GM18520 (cell line): ENCODE results near the gene ENTPD8.
A peak's percentile ranks its signal among the peaks of the same experiment; 100 is the strongest.
"Not testable (repeated sequence)": the region's sequence is repeated elsewhere in the genome, so short reads cannot be mapped to it uniquely, and the experiment has no call there.

ENCODE experiments used
- ATAC-seq: cut with Tn5 transposase; IDR thresholded peaks from one replicate; pipeline ENCODE4 v1.9.1; 2021; ENCODE audit not compliant: unreplicated experiment

The ENTPD8 gene

DNA sequence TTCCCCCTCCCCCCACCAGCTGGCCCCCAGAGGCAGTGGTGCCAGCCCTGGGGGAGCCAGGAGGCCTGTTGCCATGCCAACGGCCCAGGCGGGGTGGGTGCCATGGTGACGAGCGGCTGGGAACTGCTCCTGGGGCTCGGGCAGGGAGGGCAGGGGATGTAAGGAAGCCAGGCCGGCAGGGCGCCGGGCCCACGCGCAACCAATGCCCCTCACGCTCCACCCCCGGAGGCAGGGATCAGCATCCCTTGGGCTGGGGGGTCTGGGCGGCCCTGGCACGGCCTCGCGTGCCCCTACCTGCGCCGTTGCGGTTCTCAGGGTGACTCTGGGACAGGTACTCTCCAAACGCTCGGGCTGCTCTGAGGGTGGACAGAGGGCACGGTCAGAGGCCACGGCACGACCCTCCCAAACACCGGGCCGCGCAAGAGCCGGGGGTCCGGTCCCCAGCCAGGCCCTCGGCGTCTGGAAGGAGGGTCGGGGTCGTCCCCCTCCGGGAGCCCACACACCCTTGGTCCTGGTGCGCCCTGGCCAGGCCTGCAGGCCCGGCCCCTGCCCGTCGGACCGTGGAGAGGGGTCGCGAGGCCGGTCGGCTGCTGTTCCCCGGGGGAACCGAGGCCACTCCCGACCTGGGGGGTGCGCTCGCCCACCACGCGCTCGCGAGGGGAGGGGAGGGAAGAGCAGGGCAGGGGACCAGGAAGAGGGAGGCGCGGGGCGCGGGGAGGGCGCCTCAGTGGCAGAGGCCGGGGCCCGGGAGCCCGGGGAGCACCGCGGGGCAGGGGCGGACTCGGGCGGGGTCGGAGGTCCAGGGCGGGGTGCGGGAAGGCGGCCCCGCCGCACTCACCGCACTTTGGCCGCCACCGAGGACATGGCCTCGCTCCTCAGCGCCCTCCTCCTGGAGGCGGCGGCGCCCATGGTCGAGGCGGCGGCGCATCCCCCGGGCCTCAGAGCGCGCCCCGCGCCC lies 17.3 kb upstream of the ENTPD8 start:
- ATAC-seq, result peak; percentile 10

DNA sequence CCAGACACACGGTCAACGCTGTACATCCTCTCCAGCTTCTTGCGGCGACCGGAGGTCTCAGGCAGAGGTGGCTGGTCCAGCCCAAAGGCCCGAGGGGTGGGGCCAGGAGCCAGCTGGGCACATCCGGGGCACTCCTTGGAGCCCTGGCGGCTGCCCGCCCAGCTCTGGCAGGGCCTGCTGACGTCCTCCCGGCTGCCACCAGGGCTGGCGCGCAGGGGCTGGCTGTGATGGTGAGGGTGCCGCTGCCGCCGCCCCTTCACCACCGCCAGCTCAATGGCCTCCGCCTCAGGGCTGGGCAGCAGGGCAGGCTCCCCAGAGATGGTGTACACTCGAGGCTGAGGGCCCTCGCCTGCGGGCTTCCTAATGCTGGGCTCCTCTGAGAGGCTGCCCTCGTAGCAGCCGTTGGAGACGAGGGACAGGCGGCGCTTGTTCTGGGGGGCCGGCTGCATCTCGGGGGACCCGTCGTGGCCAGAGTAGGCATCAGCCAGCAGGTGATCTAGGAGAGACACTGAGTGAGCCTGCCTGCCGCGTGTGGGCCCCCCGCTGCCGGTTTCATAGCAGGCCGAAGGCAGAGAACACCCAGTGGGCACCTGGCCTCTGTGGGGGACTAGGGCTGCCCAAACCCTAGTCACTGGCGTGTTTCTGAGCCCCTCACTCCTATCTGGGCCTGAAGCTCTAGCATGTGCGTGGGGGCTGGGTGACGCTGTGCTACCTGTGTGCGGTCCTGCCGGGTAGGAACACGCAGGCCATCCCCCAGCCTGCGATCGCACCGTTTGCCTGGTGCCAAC lies 16.4 kb upstream of the ENTPD8 start:
- ATAC-seq, result no peak

DNA sequence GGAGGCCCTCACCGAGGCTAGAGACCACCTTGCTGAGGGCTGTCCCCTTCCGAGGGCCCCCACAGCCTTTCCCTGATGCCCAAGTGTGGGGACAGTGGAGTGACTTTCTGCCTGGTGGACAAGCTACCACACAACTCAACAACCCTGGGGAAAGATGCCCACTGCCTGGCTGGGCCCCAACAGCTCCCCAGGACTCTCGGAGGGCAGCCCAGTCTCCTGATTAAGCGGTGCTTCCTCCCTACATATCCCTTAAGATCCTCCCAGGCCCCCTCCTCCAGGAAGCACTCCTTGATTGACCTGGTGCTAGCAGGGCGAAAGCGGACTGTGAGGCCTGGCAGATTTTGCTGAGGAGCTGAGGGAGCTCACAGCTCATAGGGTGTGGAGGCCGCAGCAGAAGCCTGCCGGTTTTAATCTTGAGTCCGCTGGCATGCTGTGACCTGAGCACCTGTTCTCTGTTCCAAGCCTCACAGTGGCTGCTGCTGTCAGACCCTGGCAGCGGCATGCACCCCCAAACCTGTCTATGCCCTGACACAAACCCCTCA lies 15.8 kb upstream of the ENTPD8 start:
- ATAC-seq, result no peak

DNA sequence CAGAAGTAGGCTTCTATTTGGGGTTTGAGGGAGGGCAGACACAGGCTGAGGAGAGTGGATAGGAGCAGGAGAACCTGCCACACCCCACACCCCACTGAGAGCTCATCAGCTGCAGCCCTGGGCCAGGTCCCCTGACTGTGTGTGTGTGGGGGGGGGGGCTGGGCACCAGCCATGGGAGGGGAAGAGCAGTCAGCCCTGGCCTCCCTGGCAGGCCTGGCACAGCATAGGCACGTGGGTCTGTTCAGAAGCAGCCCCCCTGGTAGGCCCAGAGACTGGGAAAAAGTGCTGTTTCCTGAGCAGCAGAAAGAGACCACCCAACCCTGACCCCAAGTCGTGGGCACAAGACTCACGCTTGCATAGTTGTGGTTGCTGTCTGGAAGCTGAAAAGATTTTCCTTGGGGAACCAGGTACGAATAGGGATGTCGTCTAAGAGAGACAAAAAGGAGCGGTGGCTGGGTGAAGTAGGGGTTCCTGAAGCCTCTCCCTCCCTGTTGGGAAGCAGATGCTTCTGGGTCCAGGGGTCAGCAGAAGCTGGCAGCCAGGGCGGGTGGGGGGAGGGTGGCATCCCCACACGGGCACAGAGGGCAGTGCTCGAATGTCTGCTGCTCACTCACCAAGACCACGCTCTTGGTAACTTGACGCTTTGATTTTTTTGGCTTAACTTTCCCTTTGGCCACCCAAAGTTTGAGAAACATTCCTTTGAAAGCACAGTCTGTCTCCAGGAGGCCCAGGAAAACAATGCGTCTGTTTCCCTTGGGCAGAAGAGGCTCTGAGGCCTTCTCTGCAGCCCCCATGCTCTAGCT lies 15.1 kb upstream of the ENTPD8 start:
- no peak for ATAC-seq

DNA sequence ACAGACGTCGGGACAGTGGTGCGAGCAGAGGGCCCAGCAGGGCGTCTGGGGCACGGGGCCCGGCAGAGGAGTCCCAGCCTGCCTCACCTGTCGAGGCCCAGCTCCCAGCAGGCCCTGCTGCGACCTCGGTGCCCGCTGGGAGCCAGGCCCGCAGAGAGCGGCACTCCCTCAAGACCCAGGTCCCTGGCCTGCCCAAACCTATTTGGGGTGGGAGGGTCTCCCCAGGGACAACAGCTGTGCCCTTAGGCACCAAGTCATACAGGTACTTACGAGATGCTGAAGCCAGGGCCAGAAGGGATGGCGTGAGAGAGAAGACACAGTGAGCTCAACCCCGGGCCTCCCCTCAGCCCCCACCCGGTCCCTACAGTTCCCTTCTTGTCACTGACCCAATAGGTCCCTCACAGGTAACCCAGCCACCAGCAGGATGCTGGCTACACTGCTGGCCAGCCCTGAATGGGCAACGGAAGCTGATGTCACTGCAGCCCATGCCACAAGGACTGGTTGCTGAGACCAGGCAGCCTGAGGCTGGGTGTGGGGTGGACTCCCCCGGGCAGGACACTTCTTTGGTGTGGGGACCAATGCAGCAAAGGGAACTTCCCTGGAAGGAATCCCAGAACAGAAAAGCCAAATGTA lies 14.3 kb upstream of the ENTPD8 start:
- ATAC-seq, result no peak

DNA sequence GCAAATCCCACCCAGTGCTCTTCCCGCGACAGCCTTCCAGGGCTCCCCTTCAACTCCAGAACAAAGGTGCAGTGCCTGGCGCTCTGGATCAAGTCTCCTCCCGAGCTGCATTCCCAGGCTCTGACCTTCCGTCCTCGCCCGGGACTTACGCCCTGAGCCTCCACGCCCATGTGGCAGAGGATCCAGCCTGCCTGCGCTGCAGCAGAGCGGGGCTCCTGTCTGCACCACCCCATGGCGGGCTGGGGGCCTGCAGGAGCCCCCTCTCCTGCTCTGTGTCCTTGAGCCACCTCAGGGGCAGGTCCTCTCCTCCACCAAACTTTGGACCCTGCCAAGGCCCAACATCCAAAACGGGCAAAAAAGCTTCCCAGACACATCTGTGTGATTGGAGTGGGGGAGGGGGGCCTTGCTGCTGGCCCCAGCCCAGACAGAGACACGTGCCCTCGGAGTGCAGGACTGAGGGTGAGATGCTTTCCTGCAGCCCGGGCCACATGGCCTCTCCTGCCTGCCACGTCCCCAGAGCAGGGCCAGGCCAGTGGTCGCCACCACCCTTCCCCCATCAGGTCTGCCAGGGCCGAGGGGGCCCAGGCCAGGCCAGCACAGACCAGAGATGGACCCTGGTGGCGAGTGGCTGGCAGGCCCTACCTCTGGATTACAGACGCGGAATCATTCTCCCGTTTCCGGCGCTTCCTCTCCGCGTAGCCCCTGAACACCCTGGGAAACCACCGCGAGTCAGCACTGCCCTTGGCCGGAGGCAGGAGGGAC lies 13.6 kb upstream of the ENTPD8 start:
- no peak for ATAC-seq

DNA sequence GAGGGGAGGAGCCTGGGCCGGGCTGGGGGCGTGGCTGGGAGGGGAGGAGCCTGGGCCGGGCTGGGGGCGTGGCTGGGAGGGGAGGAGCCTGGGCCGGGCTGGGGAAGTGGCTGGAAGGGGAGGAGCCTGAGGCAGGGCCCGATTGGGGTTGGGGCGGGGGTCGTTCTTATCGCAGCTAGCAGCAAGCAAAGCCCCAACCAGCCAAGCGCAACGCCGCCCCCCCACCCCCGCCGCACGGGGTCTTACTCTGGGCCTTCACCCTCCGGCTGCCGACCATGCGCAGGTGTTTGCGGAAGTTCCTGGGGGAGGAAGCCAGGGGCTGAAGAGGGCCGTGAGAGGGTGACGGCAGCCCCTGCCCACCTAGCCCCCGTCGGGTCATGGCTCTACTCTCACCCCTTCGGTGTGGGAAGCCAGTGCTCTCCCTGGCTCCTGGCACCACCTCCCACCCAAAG lies 13.0 kb upstream of the ENTPD8 start:
- no peak for ATAC-seq

DNA sequence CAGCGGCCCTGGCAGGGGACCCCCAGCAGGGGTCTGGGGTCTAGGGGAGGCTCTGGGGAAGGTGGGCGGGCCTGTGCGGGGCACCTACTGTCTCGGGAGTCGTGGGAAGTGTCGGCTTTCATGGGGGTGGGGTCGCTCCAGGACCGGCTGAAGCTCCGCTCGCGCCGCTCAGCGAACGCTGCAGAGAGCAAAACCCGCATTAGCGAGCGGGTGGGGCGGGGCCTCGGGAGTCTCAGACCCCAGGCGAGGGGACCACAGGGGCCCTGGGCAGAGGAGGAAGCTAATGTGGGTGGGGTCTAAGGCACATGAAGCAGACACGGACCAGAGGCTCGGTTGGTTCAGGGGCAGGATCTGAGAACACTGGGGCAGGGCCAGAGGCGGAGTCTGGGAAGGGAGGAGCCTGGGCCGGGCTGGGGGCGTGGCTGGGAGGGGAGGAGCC lies 12.5 kb upstream of the ENTPD8 start:
- ATAC-seq, result peak; percentile 50

DNA sequence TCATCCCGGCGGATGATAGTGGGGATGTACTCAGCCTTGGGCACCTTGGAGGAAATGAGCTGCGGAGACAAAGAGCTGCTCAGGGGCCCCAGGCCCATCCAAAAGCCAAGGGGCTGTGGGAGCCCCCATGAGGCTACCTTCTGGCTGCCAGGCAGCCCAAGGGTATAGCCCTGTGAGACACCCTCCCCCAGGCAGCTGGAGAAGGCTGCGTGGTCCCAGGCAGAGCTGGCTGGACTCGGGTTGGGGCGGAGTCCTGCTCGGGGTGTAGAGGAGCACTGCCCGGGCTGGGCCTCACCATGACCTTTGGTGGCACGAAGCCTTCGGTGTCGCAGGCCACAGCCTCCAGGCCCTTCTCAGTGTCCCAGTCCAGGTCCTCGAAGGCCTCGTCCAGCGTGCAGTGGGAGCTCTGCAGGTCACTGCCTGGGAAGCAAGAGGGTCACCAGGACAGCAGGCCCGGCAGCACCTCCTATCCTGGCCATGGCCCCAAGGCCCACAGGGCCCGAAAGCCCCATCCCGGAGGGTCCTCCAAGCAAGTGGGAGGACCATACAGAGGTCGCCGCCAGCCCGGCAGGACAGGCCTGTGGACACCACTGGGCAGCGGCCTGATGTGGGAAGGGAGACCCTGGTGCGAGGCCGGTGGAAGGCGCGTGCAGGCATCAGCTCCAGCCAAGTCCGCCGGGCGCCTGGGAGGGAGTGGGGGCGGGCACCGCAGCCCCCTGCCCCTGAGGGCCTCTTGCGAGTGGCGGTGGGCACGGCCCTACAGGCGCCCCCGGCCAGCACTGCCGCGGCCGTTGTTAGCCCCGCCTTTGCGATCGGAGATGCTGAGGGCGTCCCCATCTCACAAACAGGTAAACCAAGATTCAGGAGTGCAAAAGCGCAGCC lies 11.8 kb upstream of the ENTPD8 start:
- no peak for ATAC-seq

DNA sequence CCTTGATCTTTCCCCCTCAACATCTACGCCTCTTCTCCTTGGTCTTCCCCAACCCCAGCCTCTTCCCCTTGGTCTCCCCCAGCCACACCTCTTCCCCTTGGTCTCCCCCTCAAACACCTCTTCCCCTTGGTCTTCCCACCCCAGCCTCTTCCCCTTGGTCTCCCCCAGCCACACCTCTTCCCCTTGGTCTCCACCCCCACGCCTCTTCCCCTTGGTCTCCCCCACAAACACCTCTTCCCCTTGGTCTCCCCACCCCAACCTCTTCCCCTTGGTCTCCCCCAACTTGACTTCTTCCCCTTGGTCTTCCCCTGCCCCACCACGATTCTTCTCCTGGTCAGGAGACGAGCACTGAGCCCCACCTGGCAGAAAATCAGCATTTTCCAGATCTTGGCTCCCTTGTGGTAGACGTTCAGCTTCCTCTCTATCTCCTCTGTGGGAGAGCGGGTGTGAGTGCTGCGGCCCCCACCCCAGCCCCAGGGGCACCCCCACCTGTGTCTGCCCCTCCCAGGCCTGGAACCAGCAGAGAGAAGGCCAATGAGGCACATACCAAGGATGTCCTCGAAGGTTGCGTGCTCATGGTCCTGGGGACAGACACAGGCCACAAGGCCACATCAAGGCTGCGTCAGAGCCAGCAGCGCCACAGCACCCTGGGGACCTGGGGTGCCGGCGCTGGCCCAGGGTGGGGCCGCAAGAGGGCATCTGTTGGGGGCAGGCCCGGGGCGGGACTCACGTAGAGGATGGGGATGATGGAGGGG lies 11.0 kb upstream of the ENTPD8 start:
- no peak for ATAC-seq

DNA sequence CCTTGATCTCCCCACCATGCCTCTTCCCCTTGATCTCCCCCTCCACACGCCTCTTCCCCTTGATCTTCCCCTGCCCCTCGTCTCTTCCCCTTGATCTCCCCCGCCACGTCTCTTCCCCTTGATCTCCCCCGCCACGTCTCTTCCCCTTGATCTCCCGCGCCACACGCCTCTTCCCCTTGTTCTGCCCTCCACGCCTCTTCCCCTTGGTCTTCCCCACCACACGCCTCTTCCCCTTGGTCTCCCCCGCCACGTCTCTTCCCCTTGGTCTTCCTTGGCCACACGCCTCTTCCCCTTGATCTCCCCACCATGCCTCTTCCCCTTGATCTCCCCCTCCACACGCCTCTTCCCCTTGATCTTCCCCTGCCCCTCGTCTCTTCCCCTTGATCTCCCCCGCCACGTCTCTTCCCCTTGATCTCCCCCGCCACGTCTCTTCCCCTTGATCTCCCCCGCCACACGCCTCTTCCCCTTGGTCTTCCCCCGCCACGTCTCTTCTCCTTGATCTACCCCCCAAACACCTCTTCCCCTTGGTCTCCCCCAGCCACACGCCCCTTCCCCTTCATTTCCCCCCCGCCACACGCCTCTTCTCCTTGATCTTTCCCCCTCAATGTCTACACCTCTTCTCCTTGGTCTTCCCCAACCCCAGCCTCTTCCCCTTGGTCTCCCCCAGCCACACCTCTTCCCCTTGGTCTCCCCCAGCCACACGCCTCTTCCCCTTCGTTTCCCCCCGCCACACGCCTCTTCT lies 10.3 kb upstream of the ENTPD8 start:
- not testable (repeated sequence) for ATAC-seq

DNA sequence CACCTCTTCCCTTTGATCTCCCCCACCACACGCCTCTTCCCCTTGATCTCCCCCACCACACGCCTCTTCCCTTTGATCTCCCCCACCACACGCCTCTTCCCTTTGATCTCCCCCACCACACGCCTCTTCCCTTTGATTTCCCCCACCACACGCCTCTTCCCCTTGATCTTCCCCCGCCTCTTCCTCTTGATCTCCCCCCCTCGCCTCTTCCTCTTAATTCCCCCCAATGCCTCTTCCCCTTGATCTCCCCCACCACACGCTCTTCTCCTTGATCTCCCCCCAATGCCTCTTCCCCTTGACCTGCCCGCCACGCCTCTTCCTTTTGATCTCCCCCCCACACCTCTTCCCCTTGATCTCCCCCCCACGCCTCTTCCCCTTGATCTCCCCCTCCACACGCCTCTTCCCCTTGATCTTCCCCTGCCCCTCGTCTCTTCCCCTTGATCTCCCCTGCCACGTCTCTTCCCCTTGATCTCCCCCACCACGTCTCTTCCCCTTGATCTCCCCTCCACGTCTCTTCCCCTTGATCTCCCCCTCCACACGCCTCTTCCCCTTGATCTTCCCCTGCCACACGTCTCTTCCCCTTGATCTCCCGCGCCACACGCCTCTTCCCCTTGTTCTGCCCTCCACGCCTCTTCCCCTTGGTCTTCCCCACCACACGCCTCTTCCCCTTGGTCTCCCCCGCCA lies 9.5 kb upstream of the ENTPD8 start:
- not testable (repeated sequence) for ATAC-seq

DNA sequence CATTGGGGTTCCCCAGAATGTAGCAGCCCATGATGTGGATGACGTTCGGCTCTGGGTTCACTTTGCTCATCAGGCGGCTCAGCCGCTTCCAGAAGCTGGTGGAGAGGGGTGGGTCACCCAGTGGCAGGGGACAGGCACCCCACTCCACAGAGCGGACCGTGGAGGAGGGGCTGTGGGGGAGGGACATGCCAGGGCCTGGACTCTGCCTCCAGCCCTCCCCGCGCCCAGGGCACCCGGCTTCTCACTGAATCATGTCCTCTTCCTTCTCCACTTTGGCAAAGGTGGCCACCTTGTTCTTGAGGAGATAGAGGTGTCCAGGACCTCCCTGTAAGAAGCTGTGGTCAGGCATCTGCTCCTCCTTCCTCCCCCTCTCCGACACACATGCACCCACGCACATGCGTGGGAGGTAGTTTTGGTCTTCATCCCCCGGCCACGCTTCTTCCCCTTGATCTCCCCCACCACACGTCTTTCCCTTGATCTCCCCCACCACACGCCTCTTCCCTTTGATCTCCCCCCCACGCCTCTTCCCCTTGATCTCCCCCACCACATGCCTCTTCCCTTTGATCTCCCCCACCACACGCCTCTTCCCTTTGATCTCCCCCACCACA lies 8.9 kb upstream of the ENTPD8 start:
- ATAC-seq, result no peak

DNA sequence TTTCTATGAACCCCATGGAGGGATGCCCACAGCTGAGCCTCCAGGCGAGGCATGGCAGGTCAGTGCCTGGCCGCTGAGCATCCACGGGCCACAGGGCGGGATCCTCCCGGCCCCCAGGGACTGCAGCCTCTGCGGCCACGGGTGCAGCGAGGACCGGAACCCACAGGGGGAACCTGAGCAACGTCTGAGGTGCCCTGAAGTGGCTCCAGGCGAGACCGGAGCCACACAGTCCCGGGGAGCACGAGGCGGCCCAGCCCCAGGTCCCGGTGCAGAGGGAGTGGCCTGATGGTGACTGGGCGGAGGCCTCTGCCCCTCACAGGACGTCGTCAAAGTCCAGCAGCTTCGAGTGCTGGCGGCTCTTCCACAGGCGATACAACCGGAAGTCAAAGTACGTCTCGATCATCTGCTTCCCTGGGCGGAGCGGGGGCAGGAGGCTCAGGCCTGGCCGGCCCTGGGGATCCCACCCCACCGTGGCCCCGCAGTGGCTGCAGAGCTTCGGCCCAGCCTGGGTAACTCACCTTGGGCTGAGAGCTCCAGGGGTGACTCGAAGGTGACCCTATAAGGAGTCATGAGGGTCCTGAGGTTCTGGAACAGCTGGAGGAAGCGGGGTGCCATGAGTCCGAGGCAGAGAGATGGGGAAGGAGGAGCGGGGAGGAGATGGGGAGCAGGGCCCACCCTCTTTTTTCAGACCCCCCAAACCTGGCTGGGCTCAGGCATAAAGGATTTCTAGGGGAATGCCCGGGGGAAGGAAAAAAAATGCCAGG lies 8.1 kb upstream of the ENTPD8 start:
- ATAC-seq, result no peak

DNA sequence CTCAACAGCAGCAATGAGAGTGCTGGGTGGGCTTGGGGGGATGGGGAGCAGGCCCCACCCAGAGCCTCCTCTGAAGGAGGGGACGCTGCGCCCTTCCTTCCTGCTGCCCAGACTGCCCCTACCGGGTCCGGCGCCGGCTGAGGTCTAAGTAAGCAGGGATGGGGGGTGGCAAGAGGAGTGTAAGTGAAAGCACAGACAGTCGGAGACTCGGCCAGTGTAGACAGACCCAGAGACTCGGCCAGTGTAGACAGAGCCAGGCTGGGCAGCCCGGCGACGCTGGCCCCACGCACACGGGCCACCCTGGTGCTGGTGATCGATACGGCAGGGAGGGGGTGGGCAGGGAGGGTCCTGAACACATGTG lies 7.4 kb upstream of the ENTPD8 start:
- no peak for ATAC-seq
